Activated CD8-positive, alpha-beta memory T cell treated with anti-CD3 and anti-CD28 coated beads for 48 hours (primary cell): ENCODE measurements around the gene SFXN5.
"Not testable (repeated sequence)": the region's sequence is repeated elsewhere in the genome, so short reads cannot be mapped to it uniquely, and the experiment has no call there.

Experiments
- DNase-seq, 3 experiments: peaks; one replicate each; pipeline ENCODE4 v3.0.0-alpha.2; 2020; ENCODE audit warnings: low read depth in 2 of 3, low spot score in 2 of 3

Gene SFXN5, protein sequence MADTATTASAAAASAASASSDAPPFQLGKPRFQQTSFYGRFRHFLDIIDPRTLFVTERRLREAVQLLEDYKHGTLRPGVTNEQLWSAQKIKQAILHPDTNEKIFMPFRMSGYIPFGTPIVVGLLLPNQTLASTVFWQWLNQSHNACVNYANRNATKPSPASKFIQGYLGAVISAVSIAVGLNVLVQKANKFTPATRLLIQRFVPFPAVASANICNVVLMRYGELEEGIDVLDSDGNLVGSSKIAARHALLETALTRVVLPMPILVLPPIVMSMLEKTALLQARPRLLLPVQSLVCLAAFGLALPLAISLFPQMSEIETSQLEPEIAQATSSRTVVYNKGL

GRCh38 chr2:73071360-73072128 lies at the start of gene SFXN5:
Gene SFXN5 (minus strand): TSS chr2:73071712. CDS start chr2:73071705, 7 bp downstream.
- peak; percentile 90 to 98 (median 94) for DNase-seq

DNA sequence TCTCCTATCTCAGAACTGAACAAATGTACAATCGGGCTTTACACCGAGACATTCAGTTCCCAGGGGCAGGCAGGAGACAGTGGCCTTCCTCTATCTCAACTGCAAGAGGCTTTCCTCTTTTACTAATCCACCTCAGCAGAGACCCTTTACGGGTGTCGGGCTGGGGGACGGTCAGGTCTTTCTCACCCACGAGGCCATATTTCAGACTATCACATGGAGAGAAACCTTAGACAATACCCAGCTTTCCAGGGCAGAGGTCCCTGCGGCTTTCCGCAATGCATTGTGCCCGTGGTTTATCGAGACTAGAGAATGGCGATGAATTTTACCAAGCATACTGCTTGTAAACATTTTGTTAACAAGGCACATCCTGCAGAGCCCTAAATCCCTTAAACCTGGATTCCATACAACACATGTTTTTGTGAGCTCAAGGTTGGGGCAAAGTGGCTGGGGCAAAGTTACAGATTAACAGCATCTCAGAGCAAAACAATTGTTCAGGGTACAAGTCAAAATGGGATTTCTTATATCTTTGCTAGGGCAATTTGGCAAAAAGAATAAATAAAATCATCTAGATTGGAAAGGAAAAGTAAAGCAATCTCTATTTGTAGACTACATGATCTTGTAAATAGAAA lies 48.2 kb upstream of the SFXN5 start:
- DNase-seq = not testable (repeated sequence)

- DNase-seq = no peak
Observed at GRCh38 chr2:73117441-73117840, 45.9 kb upstream of the SFXN5 start.

DNA sequence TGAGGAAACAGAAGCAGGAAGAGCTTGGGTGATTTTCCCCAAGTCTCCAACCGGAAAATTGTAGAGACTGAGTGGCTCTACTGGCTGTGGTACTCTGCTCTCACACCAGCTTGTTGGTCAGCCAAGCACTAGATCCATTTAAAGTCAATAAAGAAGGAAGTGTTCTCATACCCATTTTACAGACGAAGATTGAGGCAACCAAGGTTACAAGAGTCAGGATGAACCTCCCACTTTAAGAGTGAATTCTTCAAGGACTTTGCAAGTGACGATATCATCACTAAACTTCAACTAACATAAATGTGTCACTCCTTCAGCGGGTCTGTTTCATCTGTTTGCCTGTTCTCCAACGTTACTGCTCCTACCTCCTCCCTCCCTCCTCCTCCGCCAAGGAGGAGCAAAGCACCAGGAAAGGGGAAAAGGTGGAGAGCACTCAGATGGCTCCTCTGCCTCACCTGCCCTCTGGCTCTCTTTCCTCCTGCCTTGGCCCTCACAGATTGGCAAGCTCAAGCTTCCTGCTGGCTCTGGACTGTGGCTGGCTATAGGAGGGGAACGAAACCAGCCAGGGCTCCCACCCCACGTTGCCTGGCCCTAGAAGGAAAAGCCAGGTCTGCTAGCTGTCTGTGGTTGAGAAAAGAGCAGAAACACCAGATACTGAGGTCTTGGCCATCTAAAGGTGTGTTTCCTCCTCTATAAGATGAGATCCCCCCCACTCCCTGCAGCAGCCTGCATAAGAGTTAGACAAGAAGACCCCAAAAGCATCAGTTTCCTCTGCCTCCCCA lies 44.9 kb upstream of the SFXN5 start:
- DNase-seq = no peak

DNA sequence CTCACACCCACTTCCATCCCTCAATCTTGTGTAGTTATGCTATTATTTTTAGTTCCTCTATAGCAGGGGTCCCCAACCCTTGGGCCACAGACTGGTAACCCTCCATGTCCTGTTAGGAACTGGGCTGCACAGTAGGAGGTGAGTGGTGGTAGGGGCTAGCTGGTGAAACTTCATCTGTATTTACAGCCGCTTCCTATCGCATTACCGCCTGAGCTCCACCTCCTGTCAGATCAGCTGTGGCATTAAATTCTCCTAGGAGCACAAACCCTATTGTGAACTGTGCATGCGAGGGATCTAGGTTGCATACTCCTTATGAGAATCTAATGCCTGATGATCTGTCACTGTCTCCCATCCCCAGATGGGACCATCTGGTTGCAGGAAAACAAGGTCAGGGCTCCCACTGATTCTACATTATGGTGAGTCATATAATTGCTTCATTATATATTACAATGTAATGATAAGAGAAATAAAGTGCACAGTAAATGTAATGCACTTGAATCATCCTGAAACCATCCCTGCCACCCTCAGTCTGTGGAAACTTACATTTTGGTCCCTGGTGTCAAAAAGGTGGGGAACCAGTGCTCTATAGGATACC lies 42.9 kb upstream of the SFXN5 start:
- DNase-seq = no peak

GRCh38 chr2:73112913-73113854 lies 41.7 kb upstream of the SFXN5 start, which contains the start of gene RAB11FIP5:
Gene RAB11FIP5 (minus strand): TSS chr2:73112948. CDS start chr2:73112777, 171 bp downstream.
- peak; percentile 30 to 50 (median 32) for DNase-seq

- DNase-seq = no peak
Observed at GRCh38 chr2:73112026-73112912, 40.8 kb upstream of the SFXN5 start.

DNA sequence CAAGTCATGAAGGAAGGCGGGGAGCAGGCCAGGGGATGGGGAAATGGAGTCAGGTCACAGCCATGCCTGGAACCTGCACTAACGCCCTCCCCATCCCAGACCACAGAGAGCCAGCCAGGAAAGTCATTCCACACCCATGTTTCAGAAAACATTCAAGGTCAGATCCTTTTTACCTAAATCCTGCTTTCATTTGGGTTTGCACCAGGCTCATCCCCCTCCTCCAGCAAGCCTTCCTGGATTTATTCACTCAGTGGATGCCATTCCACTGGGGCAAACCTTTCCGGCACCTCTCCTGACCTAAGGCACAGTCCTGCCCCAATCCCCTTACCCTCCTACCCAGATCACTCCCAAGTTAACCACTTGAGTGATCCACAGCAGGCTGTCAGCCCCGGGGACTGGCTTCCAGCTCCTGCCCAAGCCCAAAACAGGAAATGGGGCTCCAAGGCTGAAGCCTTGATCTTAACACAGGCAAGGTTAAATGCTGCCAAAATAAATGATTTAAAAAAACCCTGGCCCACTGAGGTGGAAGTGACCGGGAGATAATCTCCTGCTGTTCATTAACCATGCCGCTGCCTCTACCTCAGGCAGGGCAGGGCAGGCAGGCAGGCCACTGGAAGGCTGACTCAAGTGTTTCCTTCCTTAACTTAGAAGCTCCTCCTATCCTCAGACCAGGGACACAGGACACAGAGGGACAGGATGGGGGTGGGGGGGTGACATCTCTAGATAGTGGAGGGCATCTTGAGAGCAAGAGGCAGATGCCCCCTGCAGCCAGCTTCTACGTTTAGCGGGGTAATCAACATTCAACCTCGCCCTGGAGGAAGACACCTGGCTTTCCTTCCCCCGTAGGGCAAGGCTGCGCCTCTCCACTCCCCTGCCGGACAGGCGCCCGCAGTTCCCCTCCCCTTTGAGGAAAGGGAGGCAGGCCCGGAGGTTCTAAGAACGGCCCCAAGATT lies 39.8 kb upstream of the SFXN5 start:
- DNase-seq = no peak

DNA sequence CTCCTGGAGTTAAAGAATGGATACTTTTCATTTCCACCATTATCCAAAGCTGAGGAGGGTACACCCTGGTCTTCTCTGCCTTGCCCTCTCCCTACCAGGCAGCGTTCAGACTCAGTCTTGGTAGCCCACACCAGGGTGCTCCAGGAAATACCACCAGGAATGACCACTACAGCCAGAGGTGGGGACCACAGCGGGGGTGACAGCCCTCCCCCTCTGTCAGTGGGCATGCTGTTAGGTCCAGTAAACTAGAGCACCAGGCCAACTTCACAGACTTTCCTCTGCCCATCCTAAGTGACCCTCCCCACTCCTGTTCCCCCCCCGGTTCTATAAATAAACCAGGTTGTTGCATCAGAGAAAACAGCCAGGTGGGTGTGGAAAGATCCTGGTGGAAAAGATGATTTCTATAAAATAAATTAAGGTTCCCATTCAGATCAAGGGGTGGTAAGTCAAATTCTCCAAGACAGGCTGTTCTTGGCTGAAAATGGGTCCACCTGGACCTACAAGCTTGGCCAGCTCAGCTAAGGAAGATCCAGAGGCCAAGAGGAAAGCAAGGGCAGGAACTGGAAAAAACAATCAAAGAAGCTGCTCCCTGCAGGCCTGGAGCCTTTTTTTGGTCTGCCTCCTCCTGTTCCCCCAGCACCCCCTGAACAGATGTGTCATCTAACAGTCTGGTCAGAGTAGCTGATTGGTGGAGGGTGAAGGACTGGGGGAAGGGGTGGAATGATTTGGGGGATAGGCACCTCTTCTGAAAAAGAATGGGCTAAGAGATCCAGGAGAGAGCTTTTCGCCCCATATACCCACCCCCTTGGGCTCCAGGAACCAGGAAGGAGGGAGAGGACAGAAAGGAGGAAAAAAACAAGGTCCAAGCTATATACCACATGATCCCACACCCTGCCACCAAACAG lies 38.9 kb upstream of the SFXN5 start:
- no peak for DNase-seq

GRCh38 chr2:73109431-73110167 lies 38.1 kb upstream of the SFXN5 start:
- no peak for DNase-seq

- DNase-seq = no peak
Observed at GRCh38 chr2:73107211-73107926, 35.9 kb upstream of the SFXN5 start.

GRCh38 chr2:73106791-73107190 lies 35.3 kb upstream of the SFXN5 start:
- DNase-seq = no peak

GRCh38 chr2:73105511-73105971 lies 34.0 kb upstream of the SFXN5 start:
- no peak for DNase-seq

DNA sequence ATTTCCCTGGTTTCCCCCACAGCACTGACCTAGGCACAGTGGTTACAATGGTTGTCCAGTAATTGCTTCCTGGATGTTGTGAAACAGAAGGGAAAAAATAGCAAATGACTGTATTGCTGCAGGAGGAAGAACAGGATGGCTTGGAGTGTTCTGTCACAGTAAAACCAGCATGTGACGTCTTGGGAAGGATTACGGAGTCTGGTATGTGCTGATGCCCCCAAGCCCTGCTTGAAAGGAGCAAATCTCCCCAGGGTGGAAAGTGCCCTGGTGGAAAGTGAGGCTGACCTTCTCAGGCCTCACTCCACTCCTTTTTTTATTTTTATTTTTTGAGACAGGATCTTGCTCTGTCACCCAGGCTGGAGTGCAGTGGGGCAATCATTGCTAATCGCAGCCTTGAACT lies 33.4 kb upstream of the SFXN5 start:
- DNase-seq = no peak

DNA sequence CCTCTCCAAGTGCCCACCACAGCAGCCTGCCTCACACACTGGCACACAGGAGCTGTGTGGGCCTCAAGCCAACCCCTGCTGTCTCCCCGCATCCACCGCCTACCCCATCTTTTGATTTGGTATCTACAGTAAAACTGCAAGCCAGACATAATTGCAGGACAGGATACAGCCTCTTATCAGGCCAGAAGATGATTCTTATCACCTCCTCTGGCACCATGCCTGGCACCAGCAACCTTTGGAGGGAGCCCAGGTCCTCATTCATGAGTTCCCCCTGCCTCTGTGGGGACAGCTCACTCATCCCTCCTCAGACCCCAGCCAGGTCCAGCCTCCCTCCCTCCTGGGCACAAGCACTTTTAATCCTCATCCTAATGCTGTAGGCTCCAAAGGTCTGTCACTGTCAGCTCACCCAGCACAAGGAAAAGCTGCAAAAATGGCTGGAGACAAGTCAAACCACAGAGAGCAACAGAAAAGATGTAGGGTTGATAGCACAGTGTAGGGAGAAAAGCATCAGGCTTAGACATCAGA lies 31.6 kb upstream of the SFXN5 start:
- no peak for DNase-seq
